Coronary artery (tissue), 2 donors: Measurements from ENCODE around the gene PPFIA2.

ENCODE experiments used
- DNase-seq: peaks from one replicate; pipeline ENCODE4 v3.0.0-alpha.2; 2017; ENCODE audit warnings: low spot score
- H3K27ac ChIP-seq, 2 donors: fragments of 200-600 bp; sonication (generic); one replicate each; pipeline ENCODE4 v1.5.1; 2016 to 2019
- H3K4me3 ChIP-seq: fragments of 200-600 bp; sonication (generic); 2 replicates; pipeline ENCODE4 v1.5.1; 2016; ENCODE audit warnings: mild to moderate bottlenecking, moderate library complexity
- TF ChIP-seq, protein P1 (sequence below): fragments of 200-600 bp; sonication (generic); IDR thresholded peaks from one replicate; pipeline ENCODE4 v1.5.1; 2019; ENCODE audit warnings: antibody characterized with exemption

PPFIA2 gene

DNA sequence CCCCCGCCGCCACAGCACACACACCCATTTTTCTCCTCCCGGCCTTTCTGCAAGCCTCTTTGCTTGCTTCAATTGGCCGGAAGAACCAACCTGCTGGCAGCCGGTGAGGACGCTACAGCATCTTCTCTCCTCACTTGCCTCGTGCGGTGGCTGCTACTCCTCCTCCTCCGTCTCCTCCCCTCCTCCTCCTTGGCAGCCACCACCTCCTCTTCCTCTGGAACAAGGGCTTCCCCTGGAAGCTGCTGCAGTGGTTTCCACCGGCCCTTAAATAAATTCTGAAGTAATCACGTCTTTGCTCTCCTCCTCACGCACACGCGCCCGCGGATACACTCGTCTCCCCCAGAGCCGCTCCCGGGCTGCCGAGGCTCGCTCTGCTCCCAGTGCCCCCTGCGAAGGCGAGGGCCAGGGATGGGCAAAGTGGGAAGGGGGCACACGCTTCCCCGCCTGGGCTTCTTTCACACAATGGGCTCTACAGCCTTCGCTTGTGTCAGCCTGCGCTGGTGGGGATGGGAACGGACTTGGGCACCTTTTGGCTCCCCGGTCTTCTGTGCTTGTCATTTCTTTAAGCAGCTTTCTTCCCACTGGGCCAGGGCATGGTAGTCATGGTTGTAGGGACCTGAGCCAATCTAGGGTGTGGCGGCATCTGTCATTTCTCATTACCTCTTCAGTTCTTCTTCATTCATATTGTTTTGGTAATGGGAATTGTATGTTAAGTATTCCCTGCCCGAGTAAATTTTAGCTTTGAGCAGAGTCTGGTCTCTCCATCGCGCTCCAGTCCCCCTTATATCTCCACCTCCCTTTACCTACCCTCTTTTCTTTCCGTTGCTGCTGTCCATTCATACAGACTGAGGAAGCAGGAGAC, at the start of gene PPFIA2:
Gene PPFIA2, minus strand, starts transcription at position 161 of the 862 bp plus-strand sequence.
- Histone ChIP-seq H3K27ac (peak within 1 kb of the TSS; percentile 63 to 64), H3K4me3 (peak within 1 kb of the TSS; percentile 68)
- TF ChIP-seq, protein P1, sequence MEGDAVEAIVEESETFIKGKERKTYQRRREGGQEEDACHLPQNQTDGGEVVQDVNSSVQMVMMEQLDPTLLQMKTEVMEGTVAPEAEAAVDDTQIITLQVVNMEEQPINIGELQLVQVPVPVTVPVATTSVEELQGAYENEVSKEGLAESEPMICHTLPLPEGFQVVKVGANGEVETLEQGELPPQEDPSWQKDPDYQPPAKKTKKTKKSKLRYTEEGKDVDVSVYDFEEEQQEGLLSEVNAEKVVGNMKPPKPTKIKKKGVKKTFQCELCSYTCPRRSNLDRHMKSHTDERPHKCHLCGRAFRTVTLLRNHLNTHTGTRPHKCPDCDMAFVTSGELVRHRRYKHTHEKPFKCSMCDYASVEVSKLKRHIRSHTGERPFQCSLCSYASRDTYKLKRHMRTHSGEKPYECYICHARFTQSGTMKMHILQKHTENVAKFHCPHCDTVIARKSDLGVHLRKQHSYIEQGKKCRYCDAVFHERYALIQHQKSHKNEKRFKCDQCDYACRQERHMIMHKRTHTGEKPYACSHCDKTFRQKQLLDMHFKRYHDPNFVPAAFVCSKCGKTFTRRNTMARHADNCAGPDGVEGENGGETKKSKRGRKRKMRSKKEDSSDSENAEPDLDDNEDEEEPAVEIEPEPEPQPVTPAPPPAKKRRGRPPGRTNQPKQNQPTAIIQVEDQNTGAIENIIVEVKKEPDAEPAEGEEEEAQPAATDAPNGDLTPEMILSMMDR = no peak
- peak; percentile 77 for DNase-seq

DNA sequence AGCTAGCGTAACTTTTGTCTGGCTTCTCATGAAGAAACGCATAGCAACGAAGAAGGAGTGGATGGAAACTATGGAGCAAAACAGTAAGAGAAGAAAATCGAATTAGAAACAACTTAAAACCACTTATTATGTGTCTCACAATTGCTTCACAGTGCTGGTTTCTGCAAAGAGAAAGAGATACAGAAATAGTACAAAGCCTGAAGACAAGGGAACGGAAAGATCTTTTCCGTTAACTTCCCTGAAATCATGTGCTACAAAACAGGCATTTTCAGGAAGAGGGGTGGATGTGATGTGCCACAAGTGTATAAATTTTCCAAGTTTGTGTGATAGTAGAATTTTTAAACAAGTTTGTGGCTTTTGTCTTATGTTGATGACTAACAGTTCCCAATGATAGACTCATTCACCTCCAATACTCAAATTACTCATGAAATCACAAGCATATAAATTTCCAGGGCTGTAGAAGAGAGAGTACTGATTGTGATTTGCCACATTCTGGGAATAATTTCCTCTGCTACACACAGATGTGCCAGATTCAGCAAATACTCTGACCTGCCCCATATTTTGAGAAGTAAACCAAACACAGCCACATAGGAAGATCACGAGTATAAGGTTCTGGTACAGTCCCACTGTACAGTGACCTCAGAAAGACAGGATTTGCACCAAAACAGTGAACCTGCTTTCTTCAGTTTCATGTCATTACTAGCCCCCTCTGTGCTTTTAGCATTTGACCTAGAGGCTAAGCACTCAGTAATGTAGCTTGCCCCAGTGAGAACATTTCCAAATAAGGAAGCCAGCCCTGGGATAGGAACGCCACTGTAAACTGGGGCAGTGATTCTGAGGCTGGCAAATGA, 41.4 kb upstream of the PPFIA2 start:
- H3K4me3 ChIP-seq = peak overlapping the region; percentile 54
- TF ChIP-seq, protein P1 = no peak
- DNase-seq = peak; percentile 77
- H3K27ac ChIP-seq = peak overlapping the region; percentile 72 to 90

DNA sequence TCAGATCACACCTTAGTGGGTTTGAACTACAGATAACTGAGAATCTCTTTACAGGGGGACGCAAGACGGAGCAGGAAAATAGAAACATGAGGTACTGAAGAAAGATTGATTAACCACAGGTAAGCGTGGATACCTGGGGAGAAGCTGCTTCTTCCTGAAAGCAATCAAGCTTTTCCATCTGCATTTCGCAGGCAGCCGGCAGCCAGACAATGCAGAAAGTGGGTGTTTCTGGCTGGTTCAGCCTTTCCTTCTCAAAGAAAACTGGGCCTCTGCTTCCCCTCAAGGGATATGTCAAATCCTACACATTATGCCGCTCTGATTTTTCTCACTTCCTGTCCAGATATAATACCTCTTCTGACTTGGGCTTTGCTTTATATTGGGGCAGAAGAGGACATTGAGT, 39.1 kb upstream of the PPFIA2 start:
- DNase-seq = no peak
- TF ChIP-seq, protein P1 = no peak
- H3K4me3 ChIP-seq = no peak overlapping the region
- no peak overlapping the region for H3K27ac ChIP-seq

DNA sequence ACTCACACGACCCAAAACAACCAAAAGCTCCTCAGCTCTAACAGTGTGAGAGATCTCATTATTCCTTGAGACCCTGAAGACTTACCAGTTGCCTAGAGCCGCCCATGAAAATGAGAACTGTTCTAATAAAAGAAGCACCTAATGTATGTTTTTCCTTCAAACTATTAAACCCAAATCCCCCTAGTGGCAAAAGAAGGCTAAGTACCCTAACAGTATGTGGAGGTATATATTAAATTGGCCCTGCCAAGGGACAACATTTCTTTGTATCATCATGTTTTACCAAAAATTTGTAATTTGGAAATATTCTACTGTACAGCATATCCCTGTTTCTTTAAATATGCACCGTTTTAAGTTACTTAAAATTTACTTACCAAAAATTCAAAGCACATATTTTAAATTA, 38.0 kb upstream of the PPFIA2 start:
- TF ChIP-seq, protein P1 = no peak
- DNase-seq = no peak

DNA sequence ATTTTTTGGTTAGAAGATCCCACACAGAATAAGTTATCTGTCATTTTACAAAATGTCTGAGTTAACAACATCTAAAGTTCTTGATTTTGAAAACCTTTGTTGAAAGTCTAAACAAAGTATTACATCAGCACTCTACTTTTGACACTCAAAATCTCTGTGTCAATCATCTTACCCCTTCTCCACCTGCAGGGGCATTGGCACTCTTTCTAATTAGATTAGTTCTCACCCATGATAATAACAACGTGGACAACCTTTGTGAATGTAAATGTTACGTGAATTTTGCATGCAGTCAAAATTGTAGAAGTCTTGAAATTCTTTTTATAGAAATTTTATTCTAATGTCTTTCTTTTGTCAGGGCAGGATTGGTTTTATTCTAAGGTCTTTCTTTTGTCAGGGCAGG, 33.5 kb upstream of the PPFIA2 start:
- Histone ChIP-seq H3K27ac (no peak overlapping the region), H3K4me3 (no peak overlapping the region)
- DNase-seq = no peak
- TF ChIP-seq, protein P1 = no peak

More for the DNA sequence above, 38.0 kb upstream of the PPFIA2 start:
- Histone ChIP-seq H3K27ac (no peak overlapping the region), H3K4me3 (no peak overlapping the region)

DNA sequence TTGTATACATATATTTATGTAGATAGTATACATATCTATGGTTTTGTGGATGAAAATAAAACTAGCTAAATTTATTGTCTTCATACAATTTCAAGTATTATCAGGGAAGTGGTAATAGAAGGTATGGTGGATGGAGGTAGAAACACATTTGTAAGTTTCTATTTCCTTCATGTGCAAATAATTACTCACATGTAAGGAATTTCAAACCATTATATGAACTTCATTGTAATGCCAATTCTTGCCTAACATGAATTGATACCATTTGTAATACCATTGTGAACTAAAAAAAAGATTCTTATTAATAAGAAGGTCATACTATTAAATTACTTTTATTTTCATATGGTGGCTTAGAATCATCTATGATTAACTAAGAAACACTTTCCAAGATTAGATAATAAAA, 20.1 kb upstream of the PPFIA2 start:
- TF ChIP-seq, protein P1 = no peak
- Histone ChIP-seq H3K27ac (no peak overlapping the region), H3K4me3 (no peak overlapping the region)
- DNase-seq = no peak
